Thymus (tissue), 14 donors: ENCODE measurements around the gene LRRC47. TPM values are rescaled to one million over a fixed set of nuclear protein-coding genes. Genes with fewer than 3 reads are reported as not detected.

Experiments
- DNase-seq, 9 donors: peaks; one replicate each; pipeline ENCODE4 v3.0.0-alpha.2; 2013; ENCODE audit warnings: low spot score in 9 of 9, low read depth in 6 of 9, missing footprints in 1 of 9
- H3K27ac ChIP-seq, 2 donors: one replicate each; pipeline ENCODE4 v1.5.1; 2013; ENCODE audit warnings: control low read depth in 1 of 2, low read depth in 1 of 2, low read length in 1 of 2, mild to moderate bottlenecking in 1 of 2, moderate library complexity in 1 of 2
- H3K27me3 ChIP-seq, 2 donors: one replicate each; pipeline ENCODE4 v1.5.1; 2013; ENCODE audit warnings: low read length in 1 of 2; ENCODE audit not compliant: control insufficient read depth in 2 of 2, insufficient read depth in 1 of 2
- H3K36me3 ChIP-seq, 2 donors: one replicate each; pipeline ENCODE4 v1.5.1; 2013; ENCODE audit warnings: low read length in 1 of 2, mild to moderate bottlenecking in 1 of 2, moderate library complexity in 1 of 2; ENCODE audit not compliant: control insufficient read depth in 2 of 2, insufficient read depth in 2 of 2
- H3K4me1 ChIP-seq, 2 donors: one replicate each; pipeline ENCODE4 v1.5.1; 2013; ENCODE audit warnings: low read length in 2 of 2; ENCODE audit not compliant: control insufficient read depth in 2 of 2, insufficient read depth in 2 of 2
- H3K4me3 ChIP-seq, 2 donors: one replicate each; pipeline ENCODE4 v1.5.1; 2013; ENCODE audit warnings: low read length in 2 of 2, control low read depth in 1 of 2, mild to moderate bottlenecking in 1 of 2
- H3K9me3 ChIP-seq, 2 donors: one replicate each; pipeline ENCODE4 v1.5.1; 2013; ENCODE audit warnings: low read length in 1 of 2, mild to moderate bottlenecking in 1 of 2; ENCODE audit not compliant: control insufficient read depth in 2 of 2, insufficient read depth in 1 of 2
- WGBS: extraction: QIAGEN DNeasy Blood & Tissue Kit; methylation state at CpG from one replicate; pipeline ENCODE4 v1.1.7; 2013; 5-methylcytosine and 5-hydroxymethylcytosine counted together
- long read RNA-seq, 10 donors: transcript quantifications; one replicate each; lab custom pipeline, GENCODE V29; 2026
- polyA plus RNA-seq: library from polyadenylated mRNA; stranded (reverse); fragments of 200-250 nt; gene quantifications from one replicate; pipeline ENCODE4 v1.2.3, GENCODE V29; 2013
- total RNA-seq: library from RNA; stranded (reverse); fragments of 120-200 nt; gene quantifications from one replicate; pipeline ENCODE4 v1.2.4, GENCODE V29; 2013
- donor health status: healthy.

Gene LRRC47
- total RNA-seq (20.6 TPM), polyA plus RNA-seq (30.6 TPM)
- long read RNA-seq, donor 1, full-length matches to known transcripts = 2 of 2 reads
- long read RNA-seq, donor 1, partial matches to known transcripts = 0 of 2 reads
- long read RNA-seq, donor 1, other reads (novel, unspliced or antisense) = 0 of 2 reads
- long read RNA-seq, donor 2, full-length matches to known transcripts = 19 of 76 reads
- long read RNA-seq, donor 2, partial matches to known transcripts = 57 of 76 reads
- long read RNA-seq, donor 2, other reads (novel, unspliced or antisense) = 0 of 76 reads
- long read RNA-seq, donor 3, full-length matches to known transcripts = 21 of 21 reads
- long read RNA-seq, donor 3, partial matches to known transcripts = 0 of 21 reads
- long read RNA-seq, donor 3, other reads (novel, unspliced or antisense) = 0 of 21 reads
- long read RNA-seq, donor 4, full-length matches to known transcripts = 11 of 11 reads
- long read RNA-seq, donor 4, partial matches to known transcripts = 0 of 11 reads
- long read RNA-seq, donor 4, other reads (novel, unspliced or antisense) = 0 of 11 reads
- long read RNA-seq, donor 5, full-length matches to known transcripts = 24 of 24 reads
- long read RNA-seq, donor 5, partial matches to known transcripts = 0 of 24 reads
- long read RNA-seq, donor 5, other reads (novel, unspliced or antisense) = 0 of 24 reads
- long read RNA-seq, donor 6, full-length matches to known transcripts = 11 of 11 reads
- long read RNA-seq, donor 6, partial matches to known transcripts = 0 of 11 reads
- long read RNA-seq, donor 6, other reads (novel, unspliced or antisense) = 0 of 11 reads
- long read RNA-seq, donor 7, full-length matches to known transcripts = 4 of 4 reads
- long read RNA-seq, donor 7, partial matches to known transcripts = 0 of 4 reads
- long read RNA-seq, donor 7, other reads (novel, unspliced or antisense) = 0 of 4 reads
- long read RNA-seq, donor 8, full-length matches to known transcripts = 1 of 1 reads
- long read RNA-seq, donor 8, partial matches to known transcripts = 0 of 1 reads
- long read RNA-seq, donor 8, other reads (novel, unspliced or antisense) = 0 of 1 reads
- long read RNA-seq, donor 9, full-length matches to known transcripts = 11 of 11 reads
- long read RNA-seq, donor 9, partial matches to known transcripts = 0 of 11 reads
- long read RNA-seq, donor 9, other reads (novel, unspliced or antisense) = 0 of 11 reads
- long read RNA-seq, donor 10, full-length matches to known transcripts = 12 of 12 reads
- long read RNA-seq, donor 10, partial matches to known transcripts = 0 of 12 reads
- long read RNA-seq, donor 10, other reads (novel, unspliced or antisense) = 0 of 12 reads

DNA sequence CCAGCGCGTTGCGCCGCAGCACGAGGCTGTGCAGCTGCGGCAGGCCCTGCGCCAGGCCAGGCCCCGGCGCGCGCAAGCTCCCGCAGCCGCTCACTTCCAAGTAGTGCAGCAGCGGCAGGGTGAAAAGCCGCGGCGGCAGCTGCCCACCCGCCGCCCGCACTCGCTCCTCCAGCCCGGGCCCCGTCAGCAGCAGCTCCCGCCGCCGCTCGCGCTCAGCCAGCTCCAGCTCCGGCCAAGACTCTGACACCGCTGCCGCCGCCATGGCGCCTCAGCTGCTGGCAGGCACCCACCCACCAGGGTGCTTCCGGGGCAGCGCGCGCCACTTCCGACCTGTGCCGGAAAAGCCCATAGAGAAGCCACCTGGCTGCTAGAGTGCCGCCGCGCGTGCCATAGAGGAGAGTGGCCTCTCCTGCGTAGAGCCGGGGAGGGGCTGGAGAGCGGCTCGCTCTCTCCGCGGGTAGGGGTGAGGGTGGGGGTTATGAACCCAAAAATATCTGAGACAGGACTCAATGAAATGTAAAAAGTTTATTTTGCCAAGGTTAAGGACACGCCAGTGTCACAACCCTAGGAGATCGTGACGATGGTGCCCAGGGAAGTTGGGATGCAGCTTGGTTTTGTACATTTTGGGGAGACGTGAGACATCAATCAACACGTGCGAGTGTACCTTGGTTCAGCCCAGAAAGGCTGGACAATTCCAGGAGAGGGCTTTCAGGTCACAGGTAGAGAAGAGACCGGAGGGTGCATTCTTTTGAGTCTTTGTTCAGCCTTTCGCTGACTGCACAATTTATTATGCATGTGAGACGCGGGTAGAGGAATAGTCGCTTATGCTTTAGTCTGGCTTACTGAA, at the start of gene LRRC47:
LRRC47 (minus strand) TSS at position 284 of the 847 bp plus-strand sequence; CDS start at position 262, 22 bp downstream.
- 4% methylated on average over 60 of the region's 60 CpGs for WGBS
- Histone ChIP-seq H3K27me3 (peaks cover 0 to 7% of the 10 kb centered on the region in 2 donors), H3K4me1 (peaks cover 10 to 19% of the 10 kb centered on the region in 2 donors), H3K4me3 (peak within 1 kb of the TSS; percentile 62 to 94), H3K36me3 (peaks cover 4 to 5% of the 10 kb centered on the region in 2 donors), H3K27ac (peak within 1 kb of the TSS; percentile 55 to 78), H3K9me3 (no peaks in the 10 kb centered on the region)
- peak; percentile 71 to 95 (median 86) for DNase-seq

DNA sequence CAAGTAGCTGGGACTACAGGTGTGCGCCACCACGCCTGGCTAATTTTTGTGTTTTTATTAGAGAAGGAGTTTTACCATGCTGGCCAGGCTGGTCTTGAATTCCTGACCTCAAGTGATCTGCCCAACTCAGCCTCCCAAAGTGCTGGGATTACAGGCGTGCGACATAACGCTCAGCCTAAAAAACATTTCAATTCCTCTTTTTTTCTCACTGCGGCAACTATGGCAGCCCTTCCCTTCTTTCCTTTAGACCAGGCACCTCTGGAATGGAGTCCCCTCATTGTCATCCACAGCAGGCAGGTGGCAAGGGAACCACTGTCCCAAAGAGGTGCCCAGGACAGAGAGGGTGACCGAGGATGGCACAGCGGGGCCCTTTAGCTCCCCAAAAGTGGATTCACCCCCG, 46.6 kb upstream of the LRRC47 start:
- DNase-seq = no peak
- Histone ChIP-seq H3K36me3 (peaks cover 29 to 61% of the 10 kb centered on the region in 2 donors), H3K27me3 (no peaks in the 10 kb centered on the region), H3K9me3 (no peaks in the 10 kb centered on the region), H3K4me1 (no peaks in the 10 kb centered on the region), H3K4me3 (no peak overlapping the region), H3K27ac (no peak overlapping the region)
- 88% methylated on average over 9 of the region's 9 CpGs for WGBS

- 98% methylated on average over 7 of the region's 7 CpGs for WGBS
- Histone ChIP-seq H3K27me3 (no peaks in the 10 kb centered on the region), H3K27ac (no peak overlapping the region), H3K9me3 (no peaks in the 10 kb centered on the region), H3K36me3 (peaks cover 38 to 61% of the 10 kb centered on the region in 2 donors), H3K4me1 (no peaks in the 10 kb centered on the region), H3K4me3 (no peak overlapping the region)
- no peak for DNase-seq
These were observed 45.2 kb upstream of the LRRC47 start for GRCh38 chr1:3841491-3841890.

DNA sequence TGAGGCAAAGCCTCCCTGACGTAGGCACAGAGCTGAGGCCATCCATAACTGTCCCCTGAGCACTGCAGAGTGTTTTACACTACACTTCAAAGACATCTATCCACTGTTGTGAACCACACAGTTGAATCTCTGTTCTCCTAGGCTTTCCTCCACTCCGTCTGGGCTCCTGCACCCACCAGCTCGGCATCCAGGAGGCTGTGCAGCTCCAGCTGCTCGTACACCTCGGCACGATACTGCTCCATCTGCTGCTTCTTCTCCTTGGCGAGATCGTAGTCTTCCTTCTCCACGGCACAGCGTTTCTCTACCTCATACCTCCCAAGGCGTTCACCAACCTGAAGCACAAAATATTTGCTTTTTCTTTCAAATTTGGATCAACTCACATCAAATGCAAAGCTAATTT, 42.5 kb upstream of the LRRC47 start:
- no peak overlapping the region for H3K27ac ChIP-seq
- 99% methylated on average over 11 of the region's 11 CpGs for WGBS
- H3K36me3 ChIP-seq = peaks cover 31 to 64% of the 10 kb centered on the region in 2 donors
- no peaks in the 10 kb centered on the region for H3K9me3 ChIP-seq
- no peak for DNase-seq
- H3K27me3 ChIP-seq = no peaks in the 10 kb centered on the region
- H3K4me3 ChIP-seq = no peak overlapping the region
- H3K4me1 ChIP-seq = no peaks in the 10 kb centered on the region

GRCh38 chr1:3837685-3838084, 41.4 kb upstream of the LRRC47 start:
- H3K9me3 ChIP-seq = no peaks in the 10 kb centered on the region
- 100% methylated on average over 1 of the region's 1 CpG for WGBS
- no peak overlapping the region for H3K4me3 ChIP-seq
- H3K4me1 ChIP-seq = no peaks in the 10 kb centered on the region
- H3K27ac ChIP-seq = no peak overlapping the region
- no peak for DNase-seq
- H3K27me3 ChIP-seq = no peaks in the 10 kb centered on the region
- H3K36me3 ChIP-seq = peaks cover 33 to 62% of the 10 kb centered on the region in 2 donors

DNA sequence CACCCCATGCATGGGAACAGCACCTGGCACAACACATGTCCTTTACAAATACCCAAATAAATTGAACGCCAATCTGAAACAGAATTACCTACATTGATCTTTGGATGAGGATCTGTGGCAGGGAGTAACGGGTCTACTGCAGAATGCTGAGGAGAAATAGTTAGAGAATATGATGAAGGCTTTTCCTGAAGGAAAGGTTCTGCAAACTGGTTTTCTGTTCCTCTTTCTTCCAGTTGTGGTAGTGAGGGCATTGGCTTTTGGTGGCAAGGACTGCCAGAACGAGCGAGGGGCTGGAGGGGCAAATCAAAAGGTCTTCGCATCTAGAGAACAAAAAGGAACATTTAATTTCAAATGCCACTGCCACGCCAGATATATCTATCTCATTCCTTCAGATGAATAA, 40.9 kb upstream of the LRRC47 start:
- DNase-seq = no peak
- 96% methylated on average over 6 of the region's 6 CpGs for WGBS
- H3K27me3 ChIP-seq = no peaks in the 10 kb centered on the region
- no peaks in the 10 kb centered on the region for H3K4me1 ChIP-seq
- H3K9me3 ChIP-seq = no peaks in the 10 kb centered on the region
- no peak overlapping the region for H3K4me3 ChIP-seq
- H3K36me3 ChIP-seq = peaks cover 31 to 64% of the 10 kb centered on the region in 2 donors
- H3K27ac ChIP-seq = no peak overlapping the region

GRCh38 chr1:3836421-3836820, 40.1 kb upstream of the LRRC47 start:
- Histone ChIP-seq H3K4me1 (no peaks in the 10 kb centered on the region), H3K9me3 (no peaks in the 10 kb centered on the region), H3K27ac (no peak overlapping the region), H3K27me3 (no peaks in the 10 kb centered on the region), H3K36me3 (peaks cover 35 to 67% of the 10 kb centered on the region in 2 donors), H3K4me3 (no peak overlapping the region)
- DNase-seq = no peak
- 98% methylated on average over 11 of the region's 11 CpGs for WGBS

DNA sequence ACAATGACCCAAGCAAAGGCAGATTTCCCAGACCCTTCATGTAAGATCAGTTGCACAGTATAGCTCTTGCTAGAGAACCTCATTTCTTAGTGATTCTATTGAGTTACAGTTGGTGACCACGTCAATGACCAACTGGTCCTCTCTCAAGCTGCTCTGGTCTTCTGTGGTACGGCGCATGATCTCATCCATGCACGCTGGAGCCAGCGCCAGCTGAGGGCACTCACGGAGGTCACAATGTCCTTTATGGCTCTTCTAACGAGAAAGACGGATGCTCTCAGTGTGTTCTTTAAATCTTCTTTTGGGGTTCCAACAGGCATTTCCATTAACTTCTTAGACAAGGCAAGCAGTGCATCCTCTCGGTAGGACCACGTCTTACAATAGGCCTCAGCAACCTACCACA, 38.4 kb upstream of the LRRC47 start:
- Histone ChIP-seq H3K4me1 (no peaks in the 10 kb centered on the region), H3K27ac (no peak overlapping the region), H3K4me3 (no peak overlapping the region), H3K9me3 (no peaks in the 10 kb centered on the region), H3K27me3 (no peaks in the 10 kb centered on the region), H3K36me3 (peaks cover 47 to 67% of the 10 kb centered on the region in 2 donors)
- DNase-seq = no peak
- WGBS = 94% methylated on average over 10 of the region's 10 CpGs
